Ovary (tissue), 9 donors: ENCODE data around the gene MYOCOS. TPM values are rescaled to one million over a fixed set of nuclear protein-coding genes. Genes with fewer than 3 reads are reported as not detected.
A peak's percentile ranks its signal among the peaks of the same experiment; 100 is the strongest.

Experiments
- DNase-seq, 5 donors: peaks; one replicate each; pipeline ENCODE4 v3.0.0-alpha.2; 2019 to 2020
- H3K27ac ChIP-seq, 2 donors: fragments of 200-600 bp; one replicate each; pipeline versions ENCODE4 v1.5.1 to v1.8.0; 2019 to 2022
- H3K27me3 ChIP-seq: fragments of 200-600 bp; one replicate; pipeline ENCODE4 v1.8.0; 2022
- H3K36me3 ChIP-seq: fragments of 200-600 bp; sonication (generic); one replicate; pipeline ENCODE4 v1.5.1; 2019
- H3K4me1 ChIP-seq: one replicate; pipeline ENCODE4 v1.8.1; 2013; ENCODE audit warnings: mild to moderate bottlenecking, moderate library complexity; ENCODE audit not compliant: insufficient read depth
- H3K4me3 ChIP-seq: fragments of 200-600 bp; sonication (generic); one replicate; pipeline ENCODE4 v1.5.1; 2017
- H3K9me3 ChIP-seq, 2 donors: fragments of 200-600 bp in 1 of 2; sonication (generic) in 1 of 2; one replicate each; pipeline versions ENCODE4 v1.5.1 to v1.8.1; 2013 to 2019; ENCODE audit warnings: mild to moderate bottlenecking in 1 of 2, moderate library complexity in 1 of 2
- CTCF ChIP-seq, 3 donors: fragments of 450-650 bp in 2 of 3; fragments of 200-600 bp in 1 of 3; IDR thresholded peaks; one replicate each; pipeline versions ENCODE4 v1.5.1 to v1.8.0; 2016 to 2022; ENCODE audit warnings: antibody characterized with exemption in 3 of 3, mild to moderate bottlenecking in 1 of 3
- EP300 ChIP-seq: sonication (generic); formaldehyde crosslinking; IDR thresholded peaks from one replicate; pipeline ENCODE4 v1.6.1; 2017; ENCODE audit warnings: antibody characterized with exemption
- POLR2A ChIP-seq: fragments of 450-650 bp; IDR thresholded peaks from one replicate; pipeline ENCODE4 v1.6.1; 2017; ENCODE audit warnings: antibody characterized with exemption, mild to moderate bottlenecking, moderate library complexity
- WGBS, 3 donors: extraction: QIAGEN DNeasy Blood & Tissue Kit in 1 of 3; methylation state at CpG; one replicate each; pipeline versions ENCODE4 v1.1.5 to v1.1.7; 2013 to 2017; 5-methylcytosine and 5-hydroxymethylcytosine counted together
- intact Hi-C, 4 donors: fragments of 100-400 bp; cut with DNase I; formaldehyde crosslinking; loops; one replicate each; pipeline versions ENCODE4 v1.11.0 to v1.15.1; 2022 to 2023
- polyA plus RNA-seq, 2 donors: library from polyadenylated mRNA; stranded (reverse); fragments of 200-250 nt in 1 of 2; fragments of 350-450 nt in 1 of 2; fragmentation: Illumina TruSeq in 1 of 2; extraction: RNeasy Lipid Tissue Mini Kit (QIAGEN cat#74804) in 1 of 2; gene quantifications; one replicate each; pipeline ENCODE4 v1.2.3, GENCODE V29; 2013 to 2014
- total RNA-seq, 7 donors: library from RNA; depleted of rRNA in 2 of 7; stranded (reverse); fragments of >200 nt in 2 of 7; fragmentation: NEBNext Ultra II Directional in 3 of 7; extraction: Animal tissue kit (Norgen Biotek cat#: 25700) in 3 of 7; gene quantifications; one replicate each; pipeline versions ENCODE4 v1.1.0 to v1.2.4, GENCODE V29; 2016 to 2023
- donor health status: DM: no; HTN: no; CAD: no; lungs with moderate emphysema.
- donor health status: DM: no; HTN: no; CAD: no.
- donor health status: Bipolar disorder and iron deficiency.
- donor health status: DM: yes; HTN: yes; CAD: no.
- donor health status: DM: no; HTN: no; CAD: no.
- donor health status: DM: yes; HTN: yes; CAD: no.

Gene MYOCOS
- total and polyA plus RNA-seq, 9 donors: 0.08 to 0.57 TPM; not detected in 7

GRCh38 chr1:171646249-171646560, 24.2 kb downstream of the MYOCOS start:
- no peaks in the 10 kb centered on the region for H3K36me3 ChIP-seq
- peaks cover 8% of the 10 kb centered on the region for H3K4me1 ChIP-seq
- DNase-seq: no peak
- no peak overlapping the region for H3K27ac ChIP-seq
- H3K27me3 ChIP-seq: no peaks in the 10 kb centered on the region
- WGBS, 3 donors: 22 to 50% (median 44%) methylated on average over 1 of the region's 1 CpG
- H3K4me3 ChIP-seq: no peak overlapping the region
- intact Hi-C loops: loop anchor here in 3 of 4 donors (5.0 to 10.0 kb wide), 4 partner anchors 69 to 339 kb away; partner anchors contain the start of gene PRRC2C (in 1 of the 3)
- no peaks in the 10 kb centered on the region for H3K9me3 ChIP-seq
- TF ChIP-seq POLR2A (no peak), EP300 (no peak), CTCF (IDR thresholded peaks at IDR 0.05) (no peak)

- no peak for DNase-seq
- Histone ChIP-seq H3K9me3 (no peaks in the 10 kb centered on the region), H3K27me3 (no peaks in the 10 kb centered on the region), H3K27ac (peak within 1 kb of the TSS in 1 of 2 donors; percentile 74), H3K36me3 (no peaks in the 10 kb centered on the region), H3K4me3 (no peak within 1 kb of the TSS), H3K4me1 (peaks cover 10% of the 10 kb centered on the region)
- intact Hi-C loops: loop anchor here in 1 of 4 donors (5.0 kb wide), 1 partner anchor 60 kb away; no protein-coding TSS in a partner anchor
- TF ChIP-seq CTCF (IDR thresholded peaks at IDR 0.05) (no peak), EP300 (no peak), POLR2A (no peak)
- WGBS, 3 donors: 49 to 58% (median 57%) methylated on average over 8 of the region's 8 CpGs
These were observed 30.3 kb downstream of the MYOCOS start, which contains the start of gene MYOC for GRCh38 chr1:171652234-171652822. Gene MYOC (minus strand): TSS chr1:171652688. CDS start chr1:171652611, 77 bp downstream.

GRCh38 chr1:171653796-171654195, 31.8 kb downstream of the MYOCOS start:
- intact Hi-C loops: loop anchor here in 1 of 4 donors (5.0 kb wide), 1 partner anchor 59 kb away; no protein-coding TSS in a partner anchor
- Histone ChIP-seq H3K9me3 (no peaks in the 10 kb centered on the region), H3K27ac (peak overlapping the region in 1 of 2 donors; percentile 74), H3K4me1 (peaks cover 10% of the 10 kb centered on the region), H3K36me3 (no peaks in the 10 kb centered on the region), H3K27me3 (no peaks in the 10 kb centered on the region), H3K4me3 (no peak overlapping the region)
- 5 to 15% (median 11%) methylated on average over 1 of the region's 1 CpG for WGBS, 3 donors
- DNase-seq: no peak
- TF ChIP-seq EP300 (no peak), POLR2A (no peak), CTCF (IDR thresholded peaks at IDR 0.05) (no peak)

GRCh38 chr1:171654201-171654941, 32.3 kb downstream of the MYOCOS start:
- Histone ChIP-seq H3K4me1 (peaks cover 10% of the 10 kb centered on the region), H3K27ac (peak overlapping the region; percentile 16 to 74), H3K9me3 (no peaks in the 10 kb centered on the region), H3K27me3 (no peaks in the 10 kb centered on the region), H3K36me3 (no peaks in the 10 kb centered on the region), H3K4me3 (no peak overlapping the region)
- 19 to 26% (median 22%) methylated on average over 8 of the region's 8 CpGs for WGBS, 3 donors
- peak in 3 of 5 donors; percentile 20 to 46 (median 24) for DNase-seq
- TF ChIP-seq POLR2A (no peak), EP300 (no peak), CTCF (IDR thresholded peaks at IDR 0.05) (no peak)
- intact Hi-C loops: loop anchor here in 1 of 4 donors (5.0 kb wide), 1 partner anchor 58 kb away; no protein-coding TSS in a partner anchor
